ENCODE measurements around the gene RUBCNL. TPM values are rescaled to one million over a fixed set of nuclear protein-coding genes. Genes with fewer than 3 reads are reported as not detected.

RUBCNL gene
- total RNA-seq, 1 experiment from 2014 or later = 1.4 TPM

- Histone ChIP-seq H3K23me2 (ENCODE audit: insufficient read length, low read depth, low read length, poor library complexity, severe bottlenecking) (no peaks in the 10 kb centered on the region), H3K9me3 (ENCODE audit: control insufficient read depth, low read depth, low read length) (no peaks in the 10 kb centered on the region), H3K56ac (ENCODE audit: insufficient read length, low read depth, low read length) (no peak overlapping the region), H3T11ph (ENCODE audit: low read length) (no peak overlapping the region), H2BK120ac (ENCODE audit: low read depth, low read length, poor library complexity, severe bottlenecking) (no peak overlapping the region), H3K4me2 (ENCODE audit: insufficient read depth, insufficient read length, low read length) (no peak overlapping the region), H2AFZ (ENCODE audit: low read length) (no peak overlapping the region), H2BK20ac (ENCODE audit: low read depth, low read length, poor library complexity, severe bottlenecking) (no peak overlapping the region), H3K9ac (ENCODE audit: extremely low read depth, insufficient read length, low read length) (no peak overlapping the region), H3K79me1 (ENCODE audit: insufficient read depth, low read depth, low read length, poor library complexity, severe bottlenecking) (no peaks in the 10 kb centered on the region), H2BK12ac (ENCODE audit: insufficient read length, low read depth, low read length) (no peak overlapping the region), H3K27me3 (ENCODE audit: insufficient read depth, low read length) (no peaks in the 10 kb centered on the region), H3K4me1 (ENCODE audit: insufficient read depth, low read length) (no peaks in the 10 kb centered on the region), H3K79me2 (ENCODE audit: insufficient read depth, low read length) (no peaks in the 10 kb centered on the region), H3K18ac (ENCODE audit: insufficient read length, low read depth, low read length) (no peak overlapping the region), H4K5ac (ENCODE audit: insufficient read length, low read depth, low read length) (no peak overlapping the region), H2AK5ac (ENCODE audit: insufficient read length, low read length) (no peak overlapping the region), H4K91ac (ENCODE audit: insufficient read length, low read depth, low read length) (no peak overlapping the region), H3K4ac (ENCODE audit: low read depth, low read length) (no peak overlapping the region), H2BK15ac (ENCODE audit: low read depth, low read length) (no peak overlapping the region), H2BK5ac (ENCODE audit: insufficient read length, low read length) (no peak overlapping the region), H3K14ac (ENCODE audit: insufficient read depth, low read length) (no peak overlapping the region), H4K8ac (replicated peaks; ENCODE audit: insufficient read length, low read depth, low read length) (no peak overlapping the region), H3K27ac (ENCODE audit: insufficient read length, low read depth, low read length) (no peak overlapping the region), H4K20me1 (ENCODE audit: control insufficient read depth, insufficient read depth, insufficient read length) (no peaks in the 10 kb centered on the region), H3K23ac (ENCODE audit: insufficient read length, low read depth, low read length) (no peak overlapping the region)
- no peak for TF ChIP-seq CTCF (conservative IDR thresholded peaks at IDR 0.05)
- Mint-ChIP-seq H3K4me1 (no peaks in the 10 kb centered on the region), H3K36me3 (ENCODE audit: insufficient read depth in 1 of 3, low read depth in 3 of 3) (no peaks in the 10 kb centered on the region), H3K27me3 (ENCODE audit: low read depth) (peaks cover 14% of the 10 kb centered on the region), H3K27ac (no peak overlapping the region), H3K4me3 (no peak overlapping the region), H3K9me3 (no peaks in the 10 kb centered on the region)
- no peak for DNase-seq
- WGBS (ENCODE audit: extremely low coverage, insufficient read length, low lambda C conversion rate) = no CpG with 5 or more reads among the region's 2 CpGs
Measured at GRCh38 chr13:46379611-46380010, 7.4 kb downstream of the RUBCNL start.
